Neural progenitor cell (in vitro differentiated cells): Measurements from ENCODE around the gene TPST2.

Source experiments
- CTCF ChIP-seq: fragments of 200-600 bp; sonication (generic); IDR thresholded peaks from 2 replicates; pipeline ENCODE4 v1.5.1; 2017; ENCODE audit warnings: antibody characterized with exemption, mild to moderate bottlenecking
- EZH2 ChIP-seq: fragments of 200-600 bp; sonication (generic); IDR thresholded peaks from 2 replicates; pipeline ENCODE4 v1.6.1; 2017; ENCODE audit warnings: antibody characterized with exemption, mild to moderate bottlenecking, moderate library complexity

- TF ChIP-seq CTCF (no peak), EZH2 (no peak)
Observed at GRCh38 chr22:26487996-26488395, 101.9 kb downstream of the TPST2 start.
